Testis (tissue), 3 donors: ENCODE results near the gene PAQR9. TPM values are rescaled to one million over a fixed set of nuclear protein-coding genes. Genes with fewer than 3 reads are reported as not detected.

Source experiments
- DNase-seq: peaks from one replicate; pipeline ENCODE4 v3.0.0-alpha.2; 2019
- H3K27ac ChIP-seq, 2 donors: fragments of 200-600 bp; sonication (generic); one replicate each; pipeline ENCODE4 v1.5.1; 2019
- H3K27me3 ChIP-seq: fragments of 200-600 bp; sonication (generic); one replicate; pipeline ENCODE4 v1.5.1; 2019
- H3K36me3 ChIP-seq: fragments of 200-600 bp; sonication (generic); one replicate; pipeline ENCODE4 v1.5.1; 2017; ENCODE audit warnings: low read depth; ENCODE audit errors: missing control alignments
- H3K4me1 ChIP-seq: fragments of 200-600 bp; sonication (generic); one replicate; pipeline ENCODE4 v1.5.1; 2019
- H3K4me3 ChIP-seq, 2 donors: fragments of 200-600 bp; sonication (generic); one replicate each; pipeline ENCODE4 v1.5.1; 2017 to 2019
- H3K9me3 ChIP-seq: fragments of 200-600 bp; sonication (generic); one replicate; pipeline ENCODE4 v1.5.1; 2017
- CTCF ChIP-seq, 3 experiments: fragments of 450-650 bp in 2 of 3; fragments of 200-600 bp in 1 of 3; sonication (generic) in 1 of 3; IDR thresholded peaks; one replicate each; pipeline ENCODE4 v1.5.1; 2016 to 2019; ENCODE audit warnings: antibody characterized with exemption in 3 of 3, mild to moderate bottlenecking in 2 of 3, moderate library complexity in 1 of 3
- POLR2A ChIP-seq: fragments of 450-650 bp; IDR thresholded peaks from one replicate; pipeline ENCODE4 v1.6.1; 2017; ENCODE audit warnings: antibody characterized with exemption, mild to moderate bottlenecking, moderate library complexity
- WGBS, 2 donors: methylation state at CpG; one replicate each; pipeline ENCODE4 v1.1.5; 2018; 5-methylcytosine and 5-hydroxymethylcytosine counted together
- intact Hi-C: fragments of 100-400 bp; cut with DNase I; formaldehyde crosslinking; loops from one replicate; pipeline ENCODE4 v1.15.1; 2023; ENCODE audit warnings: low total_unique reads
- polyA plus RNA-seq: library from polyadenylated mRNA; stranded (reverse); fragments of 350-450 nt; fragmentation: Illumina TruSeq; extraction: RNeasy Lipid Tissue Mini Kit (QIAGEN cat#74804); gene quantifications from one replicate; pipeline ENCODE4 v1.2.3, GENCODE V29; 2014; ENCODE audit warnings: low read depth, low replicate concordance; ENCODE audit not compliant: insufficient read depth
- total RNA-seq, 2 donors: library from RNA; depleted of rRNA; stranded (reverse); fragments of >200 nt; gene quantifications; one replicate each; pipeline ENCODE4 v1.2.3, GENCODE V29; 2016

Gene PAQR9
- total and polyA plus RNA-seq, 3 donors from 2014 or later: 16.8 to 35.3 (median 20.7) TPM

- intact Hi-C loops: no loop called here
- no peak for TF ChIP-seq CTCF (IDR thresholded peaks at IDR 0.05)
- TF ChIP-seq POLR2A: no peak
- Histone ChIP-seq H3K36me3 (no peaks in the 10 kb centered on the region), H3K4me1 (peaks cover 9% of the 10 kb centered on the region), H3K27me3 (no peaks in the 10 kb centered on the region), H3K27ac (peak overlapping the region in 1 of 2 donors; percentile 95), H3K4me3 (peak overlapping the region; percentile 83 to 94), H3K9me3 (no peaks in the 10 kb centered on the region)
- 4 to 7% methylated on average over 9 of the region's 9 CpGs for WGBS, 2 donors
- DNase-seq: no peak
Measured at GRCh38 chr3:143002727-143003126, 39.3 kb upstream of the PAQR9 start.

GRCh38 chr3:143002083-143002712 is 38.7 kb upstream of the PAQR9 start:
- Histone ChIP-seq H3K27ac (peak overlapping the region; percentile 86 to 95), H3K4me1 (peaks cover 9% of the 10 kb centered on the region), H3K27me3 (no peaks in the 10 kb centered on the region), H3K9me3 (no peaks in the 10 kb centered on the region), H3K36me3 (no peaks in the 10 kb centered on the region), H3K4me3 (peak overlapping the region; percentile 83 to 94)
- intact Hi-C loops: no loop called here
- TF ChIP-seq POLR2A (no peak), CTCF (IDR thresholded peaks at IDR 0.05) (no peak)
- no peak for DNase-seq
- 1 to 2% methylated on average over 19 of the region's 19 CpGs for WGBS, 2 donors

GRCh38 chr3:143001369-143002082 is 38.1 kb upstream of the PAQR9 start, which contains the start of gene U2SURP:
Gene U2SURP (plus strand): TSS chr3:143001570. CDS start chr3:143001629, 59 bp downstream.
- H3K36me3 ChIP-seq: no peaks in the 10 kb centered on the region
- WGBS, 2 donors: 0% methylated on average over 4 to 52 of the region's 55 CpGs
- H3K4me3 ChIP-seq: peak within 1 kb of the TSS; percentile 83 to 94
- TF ChIP-seq CTCF (IDR thresholded peaks at IDR 0.05) (peak in 2 of 3 experiments; percentile 22 to 34), POLR2A (peak; percentile 45)
- H3K9me3 ChIP-seq: no peaks in the 10 kb centered on the region
- intact Hi-C loops: no loop called here
- H3K27me3 ChIP-seq: no peaks in the 10 kb centered on the region
- H3K27ac ChIP-seq: peak within 1 kb of the TSS; percentile 86 to 95
- H3K4me1 ChIP-seq: peaks cover 9% of the 10 kb centered on the region
- DNase-seq: peak; percentile 99

- H3K36me3 ChIP-seq: no peaks in the 10 kb centered on the region
- peaks cover 9% of the 10 kb centered on the region for H3K4me1 ChIP-seq
- H3K27ac ChIP-seq: peak overlapping the region; percentile 86 to 95
- no peaks in the 10 kb centered on the region for H3K9me3 ChIP-seq
- WGBS, 2 donors: 0% methylated on average over 11 to 15 of the region's 15 CpGs
- TF ChIP-seq CTCF (IDR thresholded peaks at IDR 0.05) (no peak), POLR2A (no peak)
- intact Hi-C loops: no loop called here
- no peak for DNase-seq
- H3K27me3 ChIP-seq: no peaks in the 10 kb centered on the region
- peak overlapping the region; percentile 83 to 94 for H3K4me3 ChIP-seq
Measured at GRCh38 chr3:143001034-143001368, 37.5 kb upstream of the PAQR9 start.
